Upper lobe of left lung (tissue), 4 donors: ENCODE data around the gene PRPS1.

Source experiments
- CTCF ChIP-seq, 6 experiments: fragments of 450-650 bp in 4 of 6; fragments of 200-600 bp in 2 of 6; sonication (generic) in 2 of 6; IDR thresholded peaks; one replicate each; pipeline ENCODE4 v1.5.1; 2016 to 2019; ENCODE audit warnings: antibody characterized with exemption in 6 of 6
- EP300 ChIP-seq, 4 donors: sonication (generic); formaldehyde crosslinking; IDR thresholded peaks; one replicate each; pipeline ENCODE4 v1.5.1; 2017; ENCODE audit warnings: antibody characterized with exemption in 4 of 4, control low read depth in 2 of 4
- POLR2A ChIP-seq, 4 donors: fragments of 450-650 bp; IDR thresholded peaks; one replicate each; pipeline ENCODE4 v1.5.1; 2016 to 2017; ENCODE audit warnings: antibody characterized with exemption in 4 of 4, mild to moderate bottlenecking in 2 of 4
- POLR2AphosphoS5 ChIP-seq, 2 donors: sonication (generic); formaldehyde crosslinking; IDR thresholded peaks; one replicate each; pipeline ENCODE4 v1.5.1; 2017; ENCODE audit warnings: antibody characterized with exemption in 2 of 2

GRCh38 chrX:107659768-107660167 is 31.5 kb downstream of the PRPS1 start:
- TF ChIP-seq CTCF (IDR thresholded peaks at IDR 0.05) (peak; percentile 42 to 78 (median 65)), EP300 (IDR thresholded peaks at IDR 0.05) (no peak), POLR2A (IDR thresholded peaks at IDR 0.05) (no peak), POLR2AphosphoS5 (IDR thresholded peaks at IDR 0.05) (peak in 1 of 2 donors; percentile 21)
